ENCODE results near the gene MNX1. TPM values are rescaled to one million over a fixed set of nuclear protein-coding genes. Genes with fewer than 3 reads are reported as not detected.

The MNX1 gene
- total and polyA plus RNA-seq, 10 of the 15 experiments (the other 5 are each of a cell fraction or from before 2014, with no cell fraction given), result 0.22 to 2.7 (median 1.3) TPM; not detected in 1

- no peak for DNase-seq (ENCODE audit: low read depth, low spot score)
- TF ChIP-seq RAD51 (IDR thresholded peaks at IDR 0.05), result no peak
- no peak for TF ChIP-seq DPF2 (IDR thresholded peaks at IDR 0.05)
- no peak for TF ChIP-seq SKIL (IDR thresholded peaks at IDR 0.05; ENCODE audit: low read depth, poor library complexity, severe bottlenecking)
- TF ChIP-seq ZNF592 (IDR thresholded peaks at IDR 0.05), result no peak
- no peak for TF ChIP-seq REST (IDR thresholded peaks at IDR 0.05; ENCODE audit: low read depth, low read length)
- no peak for TF ChIP-seq BMI1 (IDR thresholded peaks at IDR 0.05; ENCODE audit: borderline replicate concordance)
- no peak for TF ChIP-seq PRDM15 (CRISPR knock-in tag; IDR thresholded peaks at IDR 0.05)
- TF ChIP-seq BACH1 (IDR thresholded peaks at IDR 0.05; ENCODE audit: borderline replicate concordance), result no peak
Measured at GRCh38 chr7:156989766-156990535, 20.5 kb downstream of the MNX1 start.

More at GRCh38 chr7:156989766-156990535, 20.5 kb downstream of the MNX1 start:
- FAIRE-seq (no peak), ATAC-seq (no peak)
- no peak overlapping the region for H3K4me2 ChIP-seq (ENCODE audit: control insufficient read depth, insufficient read depth)
- in situ Hi-C loops (cut with MboI), result no loop called here
- H3K36me3 ChIP-seq (ENCODE audit: control insufficient read depth in 2 of 2, insufficient read depth in 2 of 2, low read length in 1 of 2), result no peaks in the 10 kb centered on the region
- no peaks in the 10 kb centered on the region for H3K9me3 ChIP-seq (replicated peaks; ENCODE audit: control insufficient read depth, insufficient read depth, low read length)
- ChIA-PET RAD21 (ENCODE audit: unreplicated experiment) (no interaction called here), POLR2A (no interaction called here), SMC1A (ENCODE audit: uncharacterized antibody, unreplicated experiment) (no interaction called here), CTCF (no interaction called here)
- no TSS peak for BruUV-seq (replicated peaks)
- no peaks in the 10 kb centered on the region for H3K4me1 ChIP-seq (ENCODE audit: control insufficient read depth, insufficient read depth, low read length)
- 72% methylated on average over 21 of the region's 25 CpGs for WGBS (ENCODE audit: insufficient coverage, insufficient replicate concordance, low lambda C conversion rate, missing lambda C conversion rate)
- H3K79me2 ChIP-seq (ENCODE audit: control insufficient read depth, insufficient read depth, low read length), result no peaks in the 10 kb centered on the region
- no peaks in the 10 kb centered on the region for H3K27me3 ChIP-seq (replicated peaks in 1 of 2; ENCODE audit: control insufficient read depth in 2 of 2, insufficient read depth in 2 of 2, low read length in 1 of 2)
- intact Hi-C loops (cut with micrococcal nuclease; ENCODE audit: unreplicated experiment), result no loop called here
- H4K20me1 ChIP-seq (ENCODE audit: control insufficient read depth, insufficient read depth), result no peaks in the 10 kb centered on the region
- no peak overlapping the region for H3K9ac ChIP-seq (ENCODE audit: control insufficient read depth, insufficient read depth, low read length)
- H3K4me3 ChIP-seq, result no peak overlapping the region
- H3K27ac ChIP-seq (ENCODE audit: control insufficient read depth, insufficient read depth), result no peak overlapping the region
- H2AFZ ChIP-seq (ENCODE audit: control insufficient read depth, low read depth, low read length), result no peak overlapping the region
